SK-N-MC (cell line): Measurements from ENCODE around the gene NLRP4.

ENCODE experiments used
- EZH2 ChIP-seq: fragments of 200-600 bp; sonication (generic); IDR thresholded peaks from one replicate; pipeline ENCODE4 v1.6.1; 2017; ENCODE audit warnings: antibody characterized with exemption
- FOXP2 ChIP-seq: optimal IDR thresholded peaks from 2 replicates; pipeline ENCODE3; 2011; ENCODE audit warnings: mild to moderate bottlenecking, moderate library complexity; ENCODE audit not compliant: insufficient read depth; ENCODE audit errors: extremely low read length, control extremely low read depth
- POLR2AphosphoS5 ChIP-seq: IDR thresholded peaks from 2 replicates; pipeline ENCODE4 v1.6.1; 2012; ENCODE audit warnings: mild to moderate bottlenecking, low read depth, low read length, borderline replicate concordance

DNA sequence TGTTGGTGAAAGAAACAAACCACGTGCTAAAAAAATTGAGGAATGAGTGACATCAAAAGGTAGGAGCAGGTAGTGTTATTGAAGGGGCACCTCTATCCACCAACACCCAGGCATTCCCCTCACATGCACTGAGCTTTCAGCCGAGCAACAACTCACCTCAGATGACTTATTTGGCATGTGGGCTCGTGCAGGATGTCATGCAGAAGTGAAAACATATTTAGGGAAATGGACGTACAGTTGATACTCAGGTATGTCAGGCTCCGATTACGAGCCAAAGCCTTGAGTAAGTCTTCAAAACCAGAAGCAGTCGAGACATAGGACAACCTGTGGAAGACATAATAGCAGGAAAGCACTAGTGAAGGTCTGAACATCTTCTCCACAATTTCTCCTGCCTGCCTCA is 34.9 kb upstream of the NLRP4 start:
- TF ChIP-seq POLR2AphosphoS5 (no peak), EZH2 (no peak), FOXP2 (no peak)
